Measurements from ENCODE around the gene SH3RF2. TPM values are rescaled to one million over a fixed set of nuclear protein-coding genes. Genes with fewer than 3 reads are reported as not detected.

SH3RF2 gene
- under 0.01 TPM in 1 of 2 replicates, not detected in the other for total RNA-seq

GRCh38 chr5:145936401-145937131 is at the start of gene SH3RF2:
Gene SH3RF2 (plus strand): TSS chr5:145936578. CDS start chr5:145937929, 1,351 bp downstream.

GRCh38 chr5:146105477-146105876 is 169.1 kb downstream of the SH3RF2 start, which contains the start of gene PLAC8L1:
Gene PLAC8L1 (minus strand): TSS chr5:146105577. CDS start chr5:146104311, 1,266 bp downstream.

Other genes starting within 250 kb of the SH3RF2 start
- 29.8 and 31.4 TPM in 2 replicates for gene PRELID2, start 101.2 kb upstream of the SH3RF2 start, total RNA-seq
- not detected in 2 replicates for gene GRXCR2, start 63.6 kb upstream of the SH3RF2 start, total RNA-seq
- not detected in 2 replicates for gene PLAC8L1, start 169.0 kb downstream of the SH3RF2 start, total RNA-seq
- gene LARS1, start 246.1 kb downstream of the SH3RF2 start, total RNA-seq: 77.2 and 109 TPM in 2 replicates

Data from dermis lymphatic vessel endothelial cell (primary cell).